ENCODE data around the gene EXOC6.
"Not testable (repeated sequence)": the region's sequence is repeated elsewhere in the genome, so short reads cannot be mapped to it uniquely, and the experiment has no call there.

Gene EXOC6

GRCh38 chr10:92880917-92881316 lies 32.6 kb downstream of the EXOC6 start:
- DNase-seq, result no peak

GRCh38 chr10:92886334-92886961 lies 38.1 kb downstream of the EXOC6 start:
- DNase-seq, result no peak

- no peak for DNase-seq
Observed at GRCh38 chr10:92890471-92890870, 42.2 kb downstream of the EXOC6 start.

GRCh38 chr10:92891885-92892690 lies 43.8 kb downstream of the EXOC6 start:
- peak; percentile 94 for DNase-seq

GRCh38 chr10:92892691-92893054 lies 44.4 kb downstream of the EXOC6 start:
- DNase-seq, result no peak

GRCh38 chr10:92894081-92894655 lies 45.8 kb downstream of the EXOC6 start:
- no peak for DNase-seq

GRCh38 chr10:92897916-92898315 lies 49.6 kb downstream of the EXOC6 start:
- peak; percentile 14 for DNase-seq

GRCh38 chr10:92901819-92902251 lies 53.5 kb downstream of the EXOC6 start:
- DNase-seq, result no peak

- DNase-seq, result no peak
Observed at GRCh38 chr10:92903633-92904032, 55.3 kb downstream of the EXOC6 start.

- DNase-seq, result no peak
Observed at GRCh38 chr10:92907280-92907679, 59.0 kb downstream of the EXOC6 start.

GRCh38 chr10:92912631-92913030 lies 64.3 kb downstream of the EXOC6 start:
- not testable (repeated sequence) for DNase-seq

- no peak for DNase-seq
Observed at GRCh38 chr10:92913973-92914372, 65.7 kb downstream of the EXOC6 start.

GRCh38 chr10:92914478-92915325 lies 66.4 kb downstream of the EXOC6 start:
- DNase-seq, result peak; percentile 60

- DNase-seq, result no peak
Observed at GRCh38 chr10:92915892-92916291, 67.6 kb downstream of the EXOC6 start.

GRCh38 chr10:92916433-92916832 lies 68.1 kb downstream of the EXOC6 start:
- DNase-seq, result no peak

GRCh38 chr10:92918603-92919002 lies 70.3 kb downstream of the EXOC6 start:
- DNase-seq, result no peak

- no peak for DNase-seq
Observed at GRCh38 chr10:92920866-92921265, 72.5 kb downstream of the EXOC6 start.

- DNase-seq, result peak; percentile 9
Observed at GRCh38 chr10:92923416-92923815, 75.1 kb downstream of the EXOC6 start.

GRCh38 chr10:92929896-92930295 lies 81.6 kb downstream of the EXOC6 start:
- no peak for DNase-seq

- no peak for DNase-seq
Observed at GRCh38 chr10:92931597-92931996, 83.3 kb downstream of the EXOC6 start.

GRCh38 chr10:92937876-92938275 lies 89.6 kb downstream of the EXOC6 start:
- no peak for DNase-seq

- DNase-seq, result no peak
Observed at GRCh38 chr10:92938841-92939240, 90.5 kb downstream of the EXOC6 start.

- no peak for DNase-seq
Observed at GRCh38 chr10:92942226-92942625, 93.9 kb downstream of the EXOC6 start.
